DND-41 (cell line): ENCODE data around the gene SRA1.
"Not testable (repeated sequence)": the region's sequence is repeated elsewhere in the genome, so short reads cannot be mapped to it uniquely, and the experiment has no call there.

Experiments used
- ATAC-seq: fragments of 200-7000 bp; cut with Tn5 transposase; 3 replicates; pipeline ENCODE4 v1.9.1; 2021; ENCODE audit warnings: low read depth; ENCODE audit not compliant: insufficient read depth
- DNase-seq: peaks from one replicate; pipeline ENCODE4 v3.0.0-alpha.2; 2020
- H2AFZ ChIP-seq: 2 replicates; pipeline ENCODE4 v1.6.0; 2012; ENCODE audit warnings: low read depth, low read length
- H3K27ac ChIP-seq: 2 replicates; pipeline ENCODE4 v1.5.1; 2012; ENCODE audit warnings: low read length, inconsistent platforms
- H3K27me3 ChIP-seq: fragments of 200-600 bp; sonication (generic); 2 replicates; pipeline ENCODE4 v1.6.0; 2012; ENCODE audit warnings: low read length, mild to moderate bottlenecking, inconsistent platforms; ENCODE audit not compliant: insufficient read depth, poor library complexity
- H3K36me3 ChIP-seq: 2 replicates; pipeline ENCODE4 v1.5.1; 2012; ENCODE audit warnings: low read length, inconsistent platforms; ENCODE audit not compliant: insufficient read depth
- H3K4me1 ChIP-seq: 2 replicates; pipeline ENCODE4 v1.5.1; 2012; ENCODE audit warnings: mild to moderate bottlenecking, low read length; ENCODE audit not compliant: insufficient read depth
- H3K4me2 ChIP-seq: 2 replicates; pipeline ENCODE4 v1.6.0; 2012; ENCODE audit warnings: mild to moderate bottlenecking, moderate library complexity, low read length, inconsistent platforms; ENCODE audit not compliant: insufficient read depth
- H3K4me3 ChIP-seq, 2 experiments: fragments of 200-600 bp in 1 of 2; shearing (Covaris generic) in 1 of 2; 2 replicates each; pipeline ENCODE4 v1.5.1; 2012 to 2016; ENCODE audit warnings: inconsistent platforms in 2 of 2, low read length in 2 of 2, mild to moderate bottlenecking in 2 of 2, low read depth in 1 of 2, moderate library complexity in 1 of 2
- H3K79me2 ChIP-seq: 2 replicates; pipeline ENCODE4 v1.6.0; 2012; ENCODE audit warnings: low read length, inconsistent platforms; ENCODE audit not compliant: insufficient read depth
- H3K9ac ChIP-seq: 2 replicates; pipeline ENCODE4 v1.6.0; 2012; ENCODE audit warnings: low read depth, mild to moderate bottlenecking, inconsistent platforms, low read length, moderate library complexity
- H3K9me3 ChIP-seq: 2 replicates; pipeline ENCODE4 v1.5.1; 2012; ENCODE audit warnings: low read length, moderate library complexity, mild to moderate bottlenecking, inconsistent platforms; ENCODE audit not compliant: insufficient read depth, severe bottlenecking
- H4K20me1 ChIP-seq: 2 replicates; pipeline ENCODE4 v1.6.0; 2012; ENCODE audit warnings: low read length; ENCODE audit not compliant: insufficient read depth
- CTCF ChIP-seq: IDR thresholded peaks from 2 replicates; pipeline ENCODE4 v1.5.1; 2012; ENCODE audit warnings: borderline replicate concordance, low read length, moderate library complexity, mild to moderate bottlenecking; ENCODE audit not compliant: poor library complexity, severe bottlenecking; ENCODE audit errors: extremely low read depth
- EZH2 ChIP-seq: IDR thresholded peaks from 3 replicates; pipeline ENCODE4 v1.6.1; 2012; ENCODE audit warnings: borderline replicate concordance, low read depth, mild to moderate bottlenecking, moderate library complexity, low read length, inconsistent platforms; ENCODE audit not compliant: severe bottlenecking

Gene SRA1

DNA sequence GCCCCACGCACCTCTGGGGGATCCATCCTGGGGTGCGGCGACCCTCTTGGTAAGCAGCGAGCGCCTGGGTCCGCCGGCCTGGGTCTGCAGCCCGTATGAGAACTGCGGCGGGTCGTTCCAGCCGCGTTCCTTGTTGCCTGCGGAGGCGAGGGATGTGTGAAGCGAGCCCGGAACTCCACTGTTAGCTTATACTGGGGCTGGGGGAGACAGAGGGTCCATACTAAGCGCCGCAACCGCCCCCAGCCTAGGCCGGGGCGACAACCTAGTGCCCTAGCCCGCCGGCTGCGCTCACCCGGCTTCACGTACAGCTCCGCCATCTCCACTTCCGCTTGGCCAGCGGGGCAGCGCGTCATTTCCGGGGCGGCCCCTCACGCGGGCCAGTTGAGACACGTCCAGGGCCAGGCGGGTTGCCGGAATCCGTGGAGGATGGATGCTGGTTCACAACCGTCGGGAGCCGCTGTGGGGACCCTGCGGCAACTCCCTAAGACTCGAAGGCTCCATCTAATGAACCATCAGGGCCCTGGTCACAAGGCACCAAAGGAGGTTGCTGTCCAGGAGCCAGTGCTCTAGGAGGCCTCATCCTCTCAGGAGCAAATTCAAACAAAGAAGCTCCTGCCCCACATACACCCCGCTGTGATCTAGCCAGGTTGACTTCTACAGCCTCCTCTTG lies at the start of gene SRA1:
Gene SRA1, minus strand, starts transcription at position 338 of the 670 bp plus-strand sequence. Its CDS starts 21 bp downstream, at position 317.
- DNase-seq (peak; percentile 90), ATAC-seq (peak; percentile 91)
- peak within 1 kb of the TSS; percentile 98 for H3K27ac ChIP-seq
- H3K79me2 ChIP-seq = peaks cover 48% of the 10 kb centered on the region
- H3K9ac ChIP-seq = peak within 1 kb of the TSS; percentile 96
- H3K4me1 ChIP-seq = peaks cover 48% of the 10 kb centered on the region
- no peaks in the 10 kb centered on the region for H3K9me3 ChIP-seq
- peak within 1 kb of the TSS; percentile 96 for H2AFZ ChIP-seq
- H3K4me3 ChIP-seq = peak within 1 kb of the TSS; percentile 84 to 93
- no peaks in the 10 kb centered on the region for H3K27me3 ChIP-seq
- peaks cover 53% of the 10 kb centered on the region for H3K36me3 ChIP-seq
- TF ChIP-seq CTCF = peak; percentile 1
- TF ChIP-seq EZH2 = no peak
- H4K20me1 ChIP-seq = no peaks in the 10 kb centered on the region
- H3K4me2 ChIP-seq = peak within 1 kb of the TSS; percentile 68

GRCh38 chr5:140607031-140607430 lies 49.8 kb upstream of the SRA1 start:
- Histone ChIP-seq H2AFZ (no peak overlapping the region), H3K79me2 (no peaks in the 10 kb centered on the region), H4K20me1 (no peaks in the 10 kb centered on the region), H3K9me3 (no peaks in the 10 kb centered on the region), H3K4me3 (no peak overlapping the region), H3K27me3 (peaks cover 4% of the 10 kb centered on the region), H3K9ac (no peak overlapping the region), H3K27ac (no peak overlapping the region), H3K4me1 (no peaks in the 10 kb centered on the region), H3K4me2 (no peak overlapping the region), H3K36me3 (no peaks in the 10 kb centered on the region)
- ATAC-seq (no peak), DNase-seq (no peak)
- TF ChIP-seq EZH2 (no peak), CTCF (no peak)

DNA sequence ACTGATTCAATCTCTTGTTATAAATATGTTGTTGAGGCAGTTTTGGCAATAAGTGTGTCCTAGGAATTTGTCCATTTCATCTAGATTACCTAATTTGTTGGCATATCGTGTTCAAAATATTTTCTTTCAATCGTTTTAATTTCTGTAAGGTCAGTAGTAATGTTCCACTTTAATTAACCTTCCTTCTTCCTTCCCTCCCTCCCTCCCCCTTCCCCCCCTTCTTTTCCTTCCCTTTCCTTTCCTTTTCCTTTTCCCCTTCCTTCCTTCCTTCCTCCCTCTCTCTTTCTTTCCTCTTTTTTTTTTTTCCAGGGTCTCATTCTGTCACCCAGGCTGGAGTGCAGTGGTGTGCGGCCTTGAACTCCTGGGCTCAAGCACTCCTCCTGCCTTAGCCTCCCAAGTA lies 48.6 kb upstream of the SRA1 start:
- Histone ChIP-seq H3K79me2 (no peaks in the 10 kb centered on the region), H3K4me1 (no peaks in the 10 kb centered on the region), H3K9me3 (no peaks in the 10 kb centered on the region), H3K9ac (no peak overlapping the region), H4K20me1 (no peaks in the 10 kb centered on the region), H3K36me3 (no peaks in the 10 kb centered on the region), H2AFZ (no peak overlapping the region), H3K4me3 (no peak overlapping the region), H3K4me2 (no peak overlapping the region), H3K27ac (no peak overlapping the region), H3K27me3 (peaks cover 4% of the 10 kb centered on the region)
- ATAC-seq (no peak), DNase-seq (no peak)
- TF ChIP-seq EZH2 (no peak), CTCF (no peak)

GRCh38 chr5:140603734-140604133 lies 46.5 kb upstream of the SRA1 start:
- peaks cover 3% of the 10 kb centered on the region for H3K27me3 ChIP-seq
- H2AFZ ChIP-seq = no peak overlapping the region
- H3K4me1 ChIP-seq = no peaks in the 10 kb centered on the region
- H3K79me2 ChIP-seq = no peaks in the 10 kb centered on the region
- TF ChIP-seq CTCF = no peak
- TF ChIP-seq EZH2 = no peak
- H3K9me3 ChIP-seq = no peaks in the 10 kb centered on the region
- no peak for DNase-seq
- no peaks in the 10 kb centered on the region for H3K36me3 ChIP-seq
- H3K27ac ChIP-seq = no peak overlapping the region
- no peak overlapping the region for H3K4me2 ChIP-seq
- H3K9ac ChIP-seq = no peak overlapping the region
- no peak for ATAC-seq
- H4K20me1 ChIP-seq = no peaks in the 10 kb centered on the region
- no peak overlapping the region for H3K4me3 ChIP-seq

GRCh38 chr5:140603446-140603698 lies 46.1 kb upstream of the SRA1 start:
- not testable (repeated sequence) for H3K4me2 ChIP-seq, H3K27ac ChIP-seq, H3K4me1 ChIP-seq, H2AFZ ChIP-seq, H3K4me3 ChIP-seq, H3K9me3 ChIP-seq, H3K36me3 ChIP-seq, H4K20me1 ChIP-seq, H3K79me2 ChIP-seq, H3K27me3 ChIP-seq, DNase-seq, ATAC-seq, H3K9ac ChIP-seq
